GM04504 (cell line): ENCODE results near the gene STARD10.
"Not testable (repeated sequence)": the region's sequence is repeated elsewhere in the genome, so short reads cannot be mapped to it uniquely, and the experiment has no call there.

ENCODE experiments used
- DNase-seq: peaks from one replicate; pipeline ENCODE4 v3.0.0-alpha.2; 2012; ENCODE audit warnings: low read depth

The STARD10 gene, protein sequence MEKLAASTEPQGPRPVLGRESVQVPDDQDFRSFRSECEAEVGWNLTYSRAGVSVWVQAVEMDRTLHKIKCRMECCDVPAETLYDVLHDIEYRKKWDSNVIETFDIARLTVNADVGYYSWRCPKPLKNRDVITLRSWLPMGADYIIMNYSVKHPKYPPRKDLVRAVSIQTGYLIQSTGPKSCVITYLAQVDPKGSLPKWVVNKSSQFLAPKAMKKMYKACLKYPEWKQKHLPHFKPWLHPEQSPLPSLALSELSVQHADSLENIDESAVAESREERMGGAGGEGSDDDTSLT

DNA sequence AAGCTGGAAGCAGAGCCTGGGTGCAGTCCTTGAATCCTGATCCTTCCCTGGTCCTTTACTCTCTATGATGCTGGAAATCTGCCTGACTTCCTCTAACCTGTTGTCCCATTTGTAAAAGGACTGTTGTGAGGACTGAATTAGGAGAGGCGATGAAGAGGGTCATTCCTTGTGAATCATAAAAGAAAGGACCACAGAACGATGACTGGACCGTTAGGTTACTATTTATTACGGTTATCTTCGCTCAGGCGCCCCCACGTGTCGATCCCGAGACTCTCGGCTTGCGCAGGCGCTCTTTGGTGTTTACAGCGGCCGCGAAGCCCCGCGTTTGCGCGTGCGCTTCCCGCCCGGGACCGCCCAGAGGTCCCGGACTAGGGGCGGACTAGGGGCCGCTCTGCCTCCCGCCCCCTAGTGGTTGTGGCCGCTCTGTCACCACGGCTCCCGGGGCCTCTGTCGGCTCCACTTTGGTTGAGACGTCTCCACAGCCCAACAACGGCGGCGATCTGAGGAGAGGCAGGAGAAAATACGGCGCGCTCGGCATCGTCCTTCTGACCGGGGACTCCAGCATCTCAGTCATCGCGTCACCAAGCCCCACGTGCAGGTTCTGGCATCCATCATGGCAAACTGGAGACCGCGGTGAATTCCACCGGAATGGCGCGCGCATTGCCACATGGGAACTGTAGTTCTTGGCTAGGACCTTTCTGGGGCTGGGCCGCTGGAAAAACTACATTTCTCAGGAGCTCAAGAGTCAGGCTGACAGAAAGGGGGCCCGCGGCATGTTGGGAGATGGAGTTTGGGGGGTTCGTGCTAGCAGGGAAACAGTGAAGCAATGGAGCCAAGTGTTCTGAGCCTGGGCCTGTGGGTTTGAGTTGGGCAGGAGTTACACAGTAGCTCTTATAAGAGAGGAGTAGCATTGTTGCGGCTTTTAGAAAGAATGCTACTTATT, at the start of gene STARD10:
Gene STARD10, minus strand, starts transcription at position 623 of the 943 bp plus-strand sequence. CDS start 12,866 bp downstream, outside the sequence.
- DNase-seq: peak; percentile 89

DNA sequence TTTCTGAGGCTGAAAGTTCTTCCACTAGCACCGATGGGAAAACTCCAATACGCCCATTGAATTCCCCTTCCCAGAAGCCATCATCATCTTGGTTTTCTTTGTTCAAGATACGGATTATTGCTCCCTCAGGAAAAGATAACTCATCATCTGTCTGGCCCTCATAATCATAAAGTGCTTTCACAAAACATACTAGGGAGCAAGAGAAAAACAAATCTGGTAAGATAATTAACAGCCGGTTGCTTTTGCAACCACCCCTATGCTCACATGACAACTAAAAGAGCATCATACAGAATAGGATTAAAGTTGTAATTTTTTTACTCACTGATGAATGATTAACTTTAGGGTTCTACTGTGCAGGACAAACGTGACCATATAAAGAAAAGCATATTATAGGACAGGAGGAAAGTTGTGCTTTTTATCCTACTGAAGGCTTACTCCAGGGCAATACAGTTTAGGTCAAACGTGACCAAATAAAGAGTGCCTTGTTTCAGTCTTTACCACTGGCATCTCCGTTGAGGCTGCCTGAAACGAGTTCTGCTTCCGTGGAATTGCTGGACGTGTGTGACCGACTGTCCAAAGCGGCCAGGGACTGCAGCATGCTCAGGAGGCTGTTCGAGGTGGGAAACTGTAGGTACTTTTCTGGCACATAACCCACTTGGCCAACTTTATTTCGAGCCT, 48.9 kb upstream of the STARD10 start:
- no peak for DNase-seq

DNA sequence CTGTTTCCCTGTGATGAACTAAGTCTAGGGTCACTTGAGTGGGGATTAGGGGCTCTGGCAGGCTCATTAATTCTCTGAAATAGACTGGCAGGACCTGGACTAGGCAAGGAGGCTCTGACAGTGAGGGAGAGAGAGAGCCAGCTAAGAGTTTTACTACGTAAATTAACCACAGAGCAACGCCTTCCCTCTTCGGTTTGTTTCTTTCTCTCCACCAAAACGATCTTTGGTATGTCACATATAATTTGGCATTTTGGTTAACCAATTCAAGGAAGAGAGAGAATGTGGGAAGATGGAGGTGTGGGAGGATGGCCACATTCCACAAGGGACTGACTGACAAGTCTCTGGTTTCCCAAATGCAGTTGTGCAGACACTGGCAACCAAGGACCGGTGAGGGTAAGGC, 48.3 kb upstream of the STARD10 start:
- DNase-seq: no peak

DNA sequence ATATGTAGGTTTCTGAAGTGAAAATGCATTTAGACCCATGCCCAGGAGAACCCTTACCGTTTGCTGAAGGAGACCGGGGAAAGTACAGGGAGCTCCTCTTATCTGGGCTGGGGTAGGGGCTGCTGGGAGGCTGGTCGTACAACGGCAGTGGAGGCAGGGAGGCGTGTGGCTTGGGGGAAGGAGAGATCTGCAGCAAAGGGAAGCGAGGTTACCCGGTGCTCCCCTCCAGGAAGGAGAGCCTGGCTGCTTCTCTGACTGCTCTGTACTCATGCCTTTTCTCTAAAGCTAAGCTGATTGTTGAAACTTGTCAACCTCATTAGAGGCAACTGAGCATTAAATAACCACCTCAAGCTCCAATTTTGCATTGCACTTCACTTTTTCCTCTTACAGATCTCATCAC, 47.5 kb upstream of the STARD10 start:
- no peak for DNase-seq

DNA sequence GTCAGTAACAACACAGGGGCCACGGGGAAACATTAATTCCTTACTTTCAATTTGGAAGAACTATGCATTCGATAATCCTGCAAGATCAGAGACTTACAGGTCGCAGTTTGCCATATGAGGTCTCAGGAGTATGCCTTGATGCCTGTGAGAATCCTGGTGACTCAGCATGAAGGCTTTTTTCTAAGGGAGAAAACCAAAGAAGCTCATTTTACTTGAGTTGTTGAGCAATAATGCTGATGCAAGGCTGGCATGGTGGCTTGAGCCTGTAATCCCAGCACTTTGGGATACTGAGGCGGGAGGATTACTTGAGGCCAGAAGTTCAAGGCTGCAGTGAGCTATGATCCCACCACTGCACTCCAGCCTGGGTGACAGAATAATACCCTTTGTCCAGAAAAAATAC, 46.9 kb upstream of the STARD10 start:
- DNase-seq: peak; percentile 80

DNA sequence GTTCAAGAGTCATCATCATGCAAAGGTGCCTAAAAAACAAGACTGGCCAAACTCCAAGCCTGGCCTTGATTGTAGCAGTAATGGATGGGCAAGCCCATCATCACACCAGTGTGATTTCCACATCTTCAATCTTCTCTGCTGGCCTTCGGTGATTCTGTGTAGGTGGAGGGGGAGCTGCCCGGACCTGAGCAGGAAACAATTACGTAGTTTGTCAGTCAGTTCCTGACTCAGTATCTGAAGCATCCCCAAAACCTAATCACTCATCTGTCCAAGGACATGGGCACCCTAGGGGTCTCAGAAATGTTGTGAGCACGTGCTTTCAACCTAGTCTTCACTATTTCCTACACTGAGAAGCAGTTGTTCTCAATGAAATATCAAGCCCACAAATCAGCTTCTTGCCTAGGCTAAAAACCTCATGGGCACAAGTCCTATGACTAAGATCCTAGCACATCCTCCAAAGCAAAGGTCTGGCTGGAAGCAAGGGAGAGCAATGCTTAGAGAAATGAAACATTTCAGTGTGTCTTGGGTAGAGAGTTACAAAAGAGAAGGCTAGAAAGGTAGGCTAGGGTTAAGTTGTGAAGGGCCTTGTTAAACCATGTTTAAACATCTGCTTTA, 45.0 kb upstream of the STARD10 start:
- no peak for DNase-seq

DNA sequence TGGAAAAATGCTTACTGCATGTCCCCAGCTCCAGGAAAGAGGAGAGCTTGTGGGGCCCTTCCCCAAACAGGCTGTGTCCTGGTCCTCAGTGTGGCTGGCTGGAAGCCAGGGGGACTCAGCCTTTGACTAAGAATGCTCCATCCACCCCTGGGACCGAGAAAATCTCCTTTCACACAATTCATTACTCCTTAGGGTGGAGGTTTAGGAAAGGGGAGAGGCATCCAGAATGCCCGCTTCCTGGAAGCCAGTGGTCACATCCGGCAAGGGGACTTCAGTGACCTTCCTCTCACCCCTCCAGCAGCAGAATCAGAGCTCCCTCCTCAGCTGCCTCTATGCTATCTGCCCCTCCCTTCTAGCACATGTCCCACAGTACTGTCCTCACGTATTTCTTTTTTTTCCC, 42.3 kb upstream of the STARD10 start:
- no peak for DNase-seq

DNA sequence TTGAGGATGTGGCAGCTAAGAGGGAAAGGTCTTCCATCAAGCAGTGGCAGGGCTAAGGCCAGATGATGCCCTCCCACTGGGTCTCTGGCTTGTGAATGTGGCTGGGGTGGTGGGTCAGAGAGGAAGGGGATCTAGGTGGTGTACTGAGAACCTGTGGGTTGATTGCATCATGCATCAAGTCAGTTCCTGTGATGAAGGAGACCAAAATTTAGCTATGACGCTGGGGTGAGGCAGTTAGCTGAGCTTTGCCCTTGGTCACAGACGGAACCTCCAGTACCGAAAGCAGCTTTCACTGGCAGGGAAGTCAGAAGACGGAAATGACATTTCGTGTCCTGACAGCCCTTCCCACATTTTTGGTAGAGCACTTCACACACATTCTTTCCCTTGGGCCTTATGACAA, 41.1 kb upstream of the STARD10 start:
- no peak for DNase-seq

DNA sequence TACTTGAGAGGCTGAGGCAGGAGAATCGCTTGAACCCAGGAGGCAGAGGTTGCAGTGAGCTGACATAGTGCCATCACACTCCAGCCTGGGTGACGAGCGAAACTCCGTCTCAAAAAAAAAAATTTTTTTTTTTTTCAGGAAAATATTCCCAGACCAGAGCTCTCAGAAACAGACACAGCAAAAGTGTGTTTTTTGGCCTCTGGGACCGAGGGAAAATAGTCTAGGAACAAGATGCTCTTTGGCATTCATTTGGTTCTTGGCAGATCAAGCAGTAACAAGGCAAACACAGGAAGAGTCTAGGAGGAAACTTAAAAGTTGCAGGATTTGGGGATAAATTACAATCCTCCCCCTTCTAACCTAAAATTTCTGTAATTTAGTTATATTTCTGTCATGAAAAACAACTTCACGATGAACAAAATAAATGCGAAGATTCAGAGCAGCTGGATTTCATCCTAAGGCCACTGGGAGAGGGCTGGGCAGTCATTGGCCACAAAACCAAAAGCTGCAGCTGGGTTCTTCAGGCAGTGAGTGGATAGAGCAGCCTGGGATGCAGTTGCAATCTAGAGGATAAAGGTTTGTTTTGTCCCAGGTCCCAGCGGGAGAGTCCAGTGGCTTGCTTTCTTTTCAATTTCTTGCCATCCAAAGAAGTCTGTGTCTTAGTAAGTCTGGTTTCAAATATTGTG, 40.1 kb upstream of the STARD10 start:
- DNase-seq: no peak

DNA sequence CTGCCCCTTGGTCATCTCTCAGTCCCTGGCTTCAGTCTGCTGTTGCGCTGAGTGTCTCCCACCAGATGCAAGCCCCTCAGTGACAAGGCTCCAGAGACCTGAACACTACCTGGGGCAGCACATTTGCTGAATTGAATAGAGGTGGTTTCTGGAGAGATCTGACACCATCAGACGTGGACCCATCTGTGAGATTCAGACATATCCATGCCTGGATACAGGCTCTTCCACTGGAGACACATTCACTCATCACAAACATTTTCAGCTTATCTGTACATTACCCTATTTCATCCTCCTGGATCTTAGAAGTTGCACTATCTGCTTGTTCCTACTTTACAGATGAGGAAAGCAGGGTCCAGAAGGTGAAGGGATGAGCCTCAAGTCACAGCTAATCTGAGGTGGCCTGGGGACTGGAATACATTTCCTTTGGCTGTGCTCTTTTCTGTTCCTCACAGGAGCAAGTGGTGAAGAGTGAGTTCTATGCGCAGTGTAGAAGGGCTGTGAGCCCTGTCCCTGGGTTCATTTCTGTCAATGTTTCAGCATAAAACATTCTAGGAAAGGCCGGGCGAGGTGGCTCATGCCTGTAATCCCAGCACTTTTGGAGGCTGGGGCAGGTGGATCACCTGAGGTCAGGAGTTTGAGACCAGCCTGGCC, 39.4 kb upstream of the STARD10 start:
- DNase-seq: no peak

DNA sequence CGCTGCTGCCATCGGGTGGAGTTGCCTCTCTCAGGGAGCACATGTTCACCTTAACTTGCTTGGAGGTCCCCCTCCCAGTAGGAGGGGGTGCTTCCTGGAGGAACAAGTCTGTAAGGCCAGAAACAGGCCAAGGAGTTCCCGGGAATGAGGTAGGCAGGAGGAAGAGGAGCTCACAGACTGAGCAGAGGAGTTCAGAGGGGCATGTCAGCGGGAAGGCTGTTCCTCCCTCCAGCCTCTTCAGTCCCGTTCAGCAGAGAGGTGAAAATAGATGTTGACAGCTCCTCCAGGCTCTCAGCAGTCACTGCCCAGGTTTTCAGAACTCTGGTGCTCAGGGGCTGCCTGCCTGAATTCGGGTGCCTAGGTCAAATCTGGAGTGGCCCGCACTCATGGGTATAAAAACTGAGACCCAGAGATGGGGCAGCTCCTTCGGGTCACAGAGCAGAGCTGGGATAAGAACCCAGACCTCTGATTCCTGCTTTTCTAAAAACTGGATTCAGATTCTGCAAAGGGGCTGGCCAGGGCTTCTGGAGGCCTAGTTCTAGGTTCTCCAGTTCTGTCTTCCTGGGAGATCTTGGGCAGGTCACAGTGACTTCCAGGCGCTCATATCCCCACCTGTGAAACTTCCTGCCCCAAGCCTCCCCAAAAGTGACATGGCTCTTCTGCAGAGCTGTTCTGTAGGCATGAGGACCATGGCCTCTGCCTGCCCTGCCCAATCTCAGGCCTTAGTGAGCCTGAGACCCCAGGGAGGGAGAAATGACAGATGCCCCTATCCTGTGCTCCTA, 38.6 kb upstream of the STARD10 start:
- no peak for DNase-seq

DNA sequence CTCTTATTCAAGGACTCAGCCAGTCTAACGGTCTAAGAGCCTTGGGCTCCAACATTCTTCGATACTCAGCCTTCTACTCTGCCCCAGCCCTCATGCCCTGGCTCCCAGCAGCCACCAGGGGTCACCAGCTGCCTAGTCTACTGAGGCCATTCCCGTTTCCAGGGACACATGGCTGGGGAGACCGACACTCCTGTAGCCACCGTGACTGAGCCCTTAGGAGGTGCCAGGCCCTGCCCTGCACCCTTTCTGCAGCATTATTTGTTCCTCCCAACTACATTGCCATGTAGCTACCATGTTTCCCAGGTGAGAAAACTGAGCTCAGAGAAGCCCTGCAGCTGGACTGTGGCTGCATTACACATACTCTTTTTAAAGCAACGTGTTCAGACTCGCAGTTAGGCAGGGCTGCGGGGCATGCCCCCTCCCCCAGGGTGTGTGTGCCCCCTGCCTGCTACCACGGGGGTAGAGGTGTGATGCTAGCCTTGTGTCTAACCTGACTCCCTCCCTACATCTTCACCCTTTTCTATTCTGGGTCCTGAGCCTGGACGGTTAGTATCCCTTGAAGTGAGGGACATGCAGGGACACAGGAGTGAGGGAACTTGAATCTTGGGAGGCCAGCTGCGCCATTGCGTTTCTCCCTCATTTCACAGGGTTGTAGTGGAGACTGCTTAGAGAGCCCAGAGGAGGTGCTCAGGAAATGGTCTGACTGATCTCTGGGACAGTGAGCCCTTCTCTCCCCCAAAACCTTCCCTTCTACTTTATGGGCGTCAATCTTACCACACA, 37.9 kb upstream of the STARD10 start:
- peak; percentile 59 for DNase-seq

DNA sequence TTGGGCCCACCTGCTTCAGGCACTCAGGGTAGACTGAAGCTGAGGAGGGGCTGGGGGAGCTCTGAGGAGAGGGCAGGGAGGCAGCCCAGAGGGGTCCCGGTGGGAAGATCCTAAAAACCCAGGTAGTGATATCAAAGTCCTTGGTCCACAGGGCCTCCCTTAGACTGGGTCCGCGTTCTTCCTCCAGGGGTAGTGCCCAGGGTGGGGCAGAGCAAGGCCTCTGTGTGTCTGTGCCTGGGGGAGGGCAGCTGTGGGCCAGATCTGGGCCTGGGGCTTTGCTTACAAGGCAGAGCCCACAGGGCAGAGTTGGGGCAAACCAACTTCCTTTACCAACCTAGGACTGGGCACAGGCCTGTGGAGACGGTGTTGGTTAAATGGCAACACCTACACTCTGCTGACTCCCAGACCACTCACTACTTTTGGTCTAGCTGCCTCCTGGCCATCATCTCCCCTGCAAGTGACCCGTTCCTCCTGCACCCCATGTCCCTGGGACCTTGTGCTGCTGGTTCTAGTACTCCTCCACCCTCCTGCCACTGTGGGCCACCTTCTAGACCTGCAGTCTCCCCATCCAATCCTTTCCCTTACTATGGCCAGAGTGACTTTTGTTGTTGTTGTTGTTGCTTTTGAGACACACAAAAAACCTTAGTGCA, 36.2 kb upstream of the STARD10 start:
- DNase-seq: no peak

DNA sequence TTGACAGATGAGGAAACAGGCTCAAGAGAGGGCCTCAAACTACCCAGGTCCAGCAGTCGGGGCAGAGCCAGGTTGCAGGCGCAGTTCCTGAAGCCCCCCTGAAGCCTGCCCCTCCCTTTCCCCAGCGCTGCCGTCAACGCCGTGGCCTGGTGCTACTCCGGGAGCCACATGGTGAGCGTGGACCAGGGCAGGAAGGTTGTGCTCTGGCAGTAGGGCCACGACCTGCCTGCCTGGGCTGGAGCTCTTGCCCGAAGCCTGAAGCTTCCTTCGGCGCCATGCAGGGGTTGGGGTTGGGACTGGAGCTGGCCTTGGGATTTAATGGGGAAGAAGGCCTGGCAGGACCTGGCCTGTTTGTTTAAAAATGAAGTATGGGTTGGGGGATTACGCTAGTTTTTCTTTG, 35.3 kb upstream of the STARD10 start:
- DNase-seq: no peak

DNA sequence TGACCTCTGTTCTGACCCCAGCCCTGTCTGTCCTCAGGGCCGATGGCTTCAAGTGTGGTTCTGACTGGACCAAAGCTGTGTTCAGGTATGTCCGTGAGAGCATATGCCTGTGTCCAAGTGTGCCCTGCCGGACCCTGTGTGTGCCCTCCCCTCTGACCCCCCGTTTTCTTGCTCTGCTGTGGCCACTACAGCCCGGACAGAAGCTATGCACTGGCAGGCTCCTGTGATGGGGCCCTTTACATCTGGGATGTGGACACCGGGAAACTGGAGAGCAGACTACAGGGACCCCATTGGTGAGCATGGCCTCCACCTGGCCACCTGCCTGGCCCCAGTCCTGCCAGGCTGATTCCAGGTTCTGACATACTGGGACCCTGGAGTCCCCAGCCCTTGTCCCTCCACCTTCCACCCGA, 34.9 kb upstream of the STARD10 start:
- DNase-seq: no peak

DNA sequence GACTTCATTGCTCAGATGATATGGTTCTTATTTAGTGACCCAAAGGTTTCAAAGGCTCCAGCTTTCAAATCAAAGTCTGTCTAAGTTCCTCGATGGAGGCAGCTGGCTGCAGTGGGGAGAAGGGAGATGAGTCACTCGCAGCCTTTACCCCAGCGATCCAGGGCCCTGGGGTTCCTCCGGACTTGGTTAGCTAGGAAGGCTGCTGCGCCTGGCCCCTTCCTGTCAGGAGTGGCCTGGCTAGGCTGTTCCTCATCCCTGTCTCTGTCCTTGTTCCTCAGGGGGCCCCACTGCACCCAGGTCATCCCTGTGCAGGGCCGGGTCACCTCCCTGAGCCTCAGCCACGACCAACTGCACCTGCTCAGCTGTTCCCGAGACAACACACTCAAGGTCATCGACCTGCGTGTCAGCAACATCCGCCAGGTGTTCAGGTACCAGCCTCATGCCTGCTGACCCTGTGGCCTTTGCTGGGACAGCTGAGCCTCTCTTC, 34.3 kb upstream of the STARD10 start:
- no peak for DNase-seq

DNA sequence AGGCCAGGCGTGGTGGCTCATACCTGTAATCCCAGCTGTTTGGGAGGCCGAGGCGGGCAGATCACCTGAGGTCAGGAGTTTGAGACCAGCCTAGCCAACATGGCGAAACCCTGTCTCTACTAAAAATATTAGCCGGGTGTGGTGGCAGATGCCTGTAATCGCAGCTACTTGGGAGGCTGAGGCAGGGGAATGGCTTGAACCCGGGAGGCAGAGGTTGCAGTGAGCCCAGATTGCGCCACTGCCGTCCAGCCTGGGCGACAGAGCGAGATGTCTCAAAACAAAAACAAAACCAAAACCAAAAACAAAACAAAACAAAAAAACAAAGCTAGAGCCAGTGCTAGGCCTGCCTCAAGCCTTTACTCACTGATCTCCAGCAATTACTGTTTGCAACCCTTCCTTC, 33.8 kb upstream of the STARD10 start:
- DNase-seq: not testable (repeated sequence)

DNA sequence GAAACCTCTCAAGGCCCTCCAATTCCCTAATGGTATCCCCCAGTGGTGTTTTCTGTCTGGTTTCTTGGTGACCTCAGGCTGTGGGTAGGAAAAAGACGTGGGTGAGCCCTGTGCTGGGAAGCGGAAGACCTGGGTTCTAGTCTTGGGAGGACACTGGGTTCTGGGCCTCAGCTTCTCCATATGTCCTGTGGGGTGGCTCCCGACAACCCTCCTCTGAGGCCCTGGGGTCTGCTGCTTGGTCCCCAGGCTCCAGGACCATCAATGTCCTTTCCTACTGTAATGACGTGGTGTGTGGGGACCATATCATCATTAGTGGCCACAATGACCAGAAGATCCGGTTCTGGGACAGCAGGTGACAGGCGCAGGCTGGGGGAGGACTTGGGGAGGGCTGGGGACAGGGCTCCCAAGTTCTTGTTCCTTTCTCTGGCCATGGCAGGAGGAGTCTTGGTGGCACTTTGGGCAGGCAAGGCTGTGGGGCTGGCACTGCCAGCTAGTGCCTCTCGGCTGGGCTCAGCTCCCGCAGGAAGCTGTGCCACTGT, 33.2 kb upstream of the STARD10 start:
- no peak for DNase-seq
